Skeletal muscle satellite cell (primary cell): ENCODE data around the gene VAV3.

Experiments
- H3K27me3 ChIP-seq: 2 replicates; pipeline ENCODE4 v1.7.0; 2013; ENCODE audit warnings: low read length; ENCODE audit not compliant: control insufficient read depth, insufficient read depth
- H3K36me3 ChIP-seq: 2 replicates; pipeline ENCODE4 v1.7.0; 2013; ENCODE audit warnings: mild to moderate bottlenecking, control low read depth, low read length; ENCODE audit not compliant: insufficient read depth
- H3K4me1 ChIP-seq: 2 replicates; pipeline ENCODE4 v1.7.0; 2013; ENCODE audit warnings: low read length; ENCODE audit not compliant: control insufficient read depth, insufficient read depth
- H3K4me2 ChIP-seq: 2 replicates; pipeline ENCODE4 v1.7.0; 2013; ENCODE audit warnings: mild to moderate bottlenecking, low read length
- H3K4me3 ChIP-seq: 2 replicates; pipeline ENCODE4 v1.7.0; 2013; ENCODE audit warnings: low read length
- H3K9ac ChIP-seq: 2 replicates; pipeline ENCODE4 v1.7.0; 2013; ENCODE audit warnings: mild to moderate bottlenecking, low read depth, low read length, moderate library complexity
- H3K9me3 ChIP-seq: replicated peaks from 2 replicates; pipeline ENCODE4 v1.7.0; 2013; ENCODE audit warnings: mild to moderate bottlenecking, control low read depth, low read length

Gene VAV3

DNA sequence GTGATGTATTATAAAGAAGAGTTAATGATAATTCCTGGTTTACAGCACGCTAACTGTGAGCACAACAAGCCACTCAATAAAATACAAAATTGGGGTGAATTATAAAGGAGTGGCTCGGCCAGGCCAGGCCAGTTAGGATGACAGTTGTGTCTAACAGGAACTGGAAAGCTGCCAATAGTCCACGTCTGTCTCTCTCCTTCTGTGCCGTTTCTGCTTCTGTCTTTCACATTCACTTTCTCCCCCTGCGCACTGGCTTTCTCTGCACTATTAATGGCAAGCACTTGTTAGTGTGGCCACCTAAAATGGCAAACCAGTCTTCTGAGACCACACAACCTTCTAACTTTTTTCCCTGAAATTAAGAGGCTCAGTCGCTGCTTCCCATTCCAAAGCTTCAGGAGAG, 429.9 kb downstream of the VAV3 start:
- Histone ChIP-seq H3K9me3 (no peaks in the 10 kb centered on the region), H3K4me2 (no peak overlapping the region), H3K27me3 (no peaks in the 10 kb centered on the region), H3K36me3 (no peaks in the 10 kb centered on the region), H3K9ac (no peak overlapping the region), H3K4me3 (no peak overlapping the region), H3K4me1 (peaks cover 32% of the 10 kb centered on the region)

DNA sequence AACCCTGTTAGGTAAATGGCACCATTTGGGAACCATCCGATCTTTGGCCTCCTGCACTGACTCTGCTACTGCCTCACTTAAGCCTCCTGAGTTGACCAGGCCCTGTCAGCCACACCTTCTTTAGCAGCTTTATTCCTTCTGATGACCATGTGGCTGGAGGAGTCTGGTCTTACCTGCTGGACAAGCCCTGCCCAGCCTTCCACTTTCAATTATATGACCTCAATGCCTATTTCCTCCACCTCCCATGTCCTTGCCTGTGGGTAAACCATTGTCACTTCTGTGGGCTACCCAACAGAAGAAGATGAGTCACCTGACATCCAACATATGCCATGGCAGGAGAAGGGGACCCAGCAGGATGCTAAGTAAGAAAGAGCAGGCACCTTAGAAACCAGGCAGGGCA, 430.3 kb downstream of the VAV3 start:
- no peak overlapping the region for H3K4me2 ChIP-seq
- H3K4me3 ChIP-seq, result no peak overlapping the region
- no peaks in the 10 kb centered on the region for H3K9me3 ChIP-seq
- H3K36me3 ChIP-seq, result no peaks in the 10 kb centered on the region
- peaks cover 32% of the 10 kb centered on the region for H3K4me1 ChIP-seq
- no peak overlapping the region for H3K9ac ChIP-seq
- no peaks in the 10 kb centered on the region for H3K27me3 ChIP-seq

DNA sequence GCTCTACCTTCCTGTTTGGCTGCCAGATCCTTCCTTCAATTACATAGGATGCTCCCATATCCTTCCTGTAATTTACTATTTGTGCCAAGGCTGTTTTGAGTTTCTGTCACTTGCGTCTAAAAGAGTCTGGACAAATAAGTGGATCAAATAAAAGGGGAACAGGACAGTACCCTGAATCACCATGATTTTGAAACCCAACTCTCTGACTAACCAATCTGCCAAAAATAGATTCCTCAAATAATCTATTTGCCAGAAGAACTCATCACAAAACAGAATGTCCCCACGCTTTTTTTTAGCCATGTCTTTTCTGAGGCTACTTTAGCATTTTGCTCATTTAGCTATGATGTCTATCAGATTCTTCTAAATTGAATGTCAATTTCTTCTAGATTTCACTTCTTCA, 431.5 kb downstream of the VAV3 start:
- Histone ChIP-seq H3K9me3 (no peaks in the 10 kb centered on the region), H3K4me3 (no peak overlapping the region), H3K36me3 (no peaks in the 10 kb centered on the region), H3K4me1 (peaks cover 21% of the 10 kb centered on the region), H3K4me2 (no peak overlapping the region), H3K9ac (no peak overlapping the region), H3K27me3 (no peaks in the 10 kb centered on the region)

DNA sequence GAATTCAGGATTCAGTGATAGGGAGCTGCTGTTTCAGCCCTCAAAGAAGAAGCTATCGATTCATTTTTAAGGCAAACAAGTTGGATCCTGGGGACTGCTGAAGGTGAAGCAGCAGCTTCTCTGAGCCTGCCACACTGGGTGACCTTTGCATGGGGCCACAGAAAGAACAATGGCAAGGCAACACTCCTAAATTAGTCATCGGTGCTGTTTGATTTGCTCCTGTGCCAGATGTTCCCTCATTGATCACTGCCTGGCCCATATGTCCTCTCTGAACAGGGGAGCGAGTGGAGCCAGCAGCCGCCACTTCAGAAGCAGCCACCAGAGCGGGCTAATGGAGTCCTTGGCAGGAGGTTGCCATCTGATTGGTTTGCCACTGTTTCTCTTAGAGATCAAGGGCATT, 432.7 kb downstream of the VAV3 start:
- Histone ChIP-seq H3K4me2 (no peak overlapping the region), H3K4me3 (no peak overlapping the region), H3K9ac (no peak overlapping the region), H3K9me3 (no peaks in the 10 kb centered on the region), H3K4me1 (peaks cover 17% of the 10 kb centered on the region), H3K36me3 (no peaks in the 10 kb centered on the region), H3K27me3 (no peaks in the 10 kb centered on the region)

DNA sequence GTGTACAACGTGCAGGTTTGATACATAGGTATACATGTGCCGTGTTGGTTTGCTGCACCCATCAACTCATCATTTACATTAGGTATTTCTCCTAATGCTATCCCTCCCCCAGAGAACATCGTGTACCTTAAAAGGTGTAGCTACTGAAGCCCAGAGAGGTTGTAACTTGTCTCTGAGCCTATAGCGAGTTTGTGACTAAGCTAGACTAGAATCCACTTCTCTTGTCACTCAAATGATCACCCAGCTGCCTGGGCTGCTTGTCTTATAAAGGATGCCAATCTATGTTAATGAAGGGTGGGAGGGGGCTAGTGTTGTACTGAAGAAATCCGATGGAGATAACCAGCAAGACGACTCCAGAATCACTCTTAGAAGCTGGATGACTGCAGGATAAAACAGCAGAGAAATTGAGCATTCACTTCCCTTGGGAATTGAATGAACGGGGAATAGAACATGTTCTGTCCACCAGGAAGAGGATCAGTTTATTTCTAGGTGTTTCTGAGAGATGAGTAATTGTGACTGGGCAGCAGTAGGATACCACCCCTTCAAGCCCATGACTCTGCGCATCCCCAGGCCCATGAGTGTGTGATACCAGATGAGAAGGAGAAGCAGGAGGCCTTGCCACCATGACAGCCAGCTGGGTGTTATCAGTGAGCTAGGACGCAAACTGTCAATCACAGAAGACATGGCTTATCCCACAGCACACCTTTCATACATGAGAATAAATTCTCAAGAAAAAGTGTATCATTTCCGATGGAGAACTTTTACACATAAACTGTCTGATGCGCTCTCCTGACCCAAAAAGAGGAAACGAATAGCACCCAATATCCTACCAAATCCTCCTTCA, 433.7 kb downstream of the VAV3 start:
- no peak overlapping the region for H3K9ac ChIP-seq
- H3K4me1 ChIP-seq, result peaks cover 12% of the 10 kb centered on the region
- no peak overlapping the region for H3K4me3 ChIP-seq
- no peaks in the 10 kb centered on the region for H3K27me3 ChIP-seq
- no peaks in the 10 kb centered on the region for H3K9me3 ChIP-seq
- no peak overlapping the region for H3K4me2 ChIP-seq
- no peaks in the 10 kb centered on the region for H3K36me3 ChIP-seq

DNA sequence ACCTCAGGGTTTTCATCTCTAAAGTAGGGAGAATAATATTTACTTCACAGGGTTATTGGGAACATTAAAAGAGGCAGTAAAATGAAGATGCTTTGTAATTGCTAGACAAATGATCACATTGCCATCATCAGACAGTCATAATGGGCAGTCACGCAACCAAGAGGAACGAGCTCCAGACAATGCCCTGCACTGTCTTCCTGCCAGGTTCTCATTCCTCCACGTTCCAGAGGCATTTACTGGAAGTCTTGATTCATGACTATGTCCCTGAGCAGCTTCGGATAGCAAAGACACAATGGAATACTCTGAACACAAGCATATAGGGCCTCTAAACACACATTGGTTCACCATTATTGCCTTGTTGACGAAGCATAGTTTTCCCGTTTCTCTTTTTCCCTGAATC, 434.4 kb downstream of the VAV3 start:
- no peaks in the 10 kb centered on the region for H3K27me3 ChIP-seq
- no peaks in the 10 kb centered on the region for H3K36me3 ChIP-seq
- no peak overlapping the region for H3K9ac ChIP-seq
- no peaks in the 10 kb centered on the region for H3K9me3 ChIP-seq
- no peak overlapping the region for H3K4me3 ChIP-seq
- peaks cover 8% of the 10 kb centered on the region for H3K4me1 ChIP-seq
- H3K4me2 ChIP-seq, result no peak overlapping the region

DNA sequence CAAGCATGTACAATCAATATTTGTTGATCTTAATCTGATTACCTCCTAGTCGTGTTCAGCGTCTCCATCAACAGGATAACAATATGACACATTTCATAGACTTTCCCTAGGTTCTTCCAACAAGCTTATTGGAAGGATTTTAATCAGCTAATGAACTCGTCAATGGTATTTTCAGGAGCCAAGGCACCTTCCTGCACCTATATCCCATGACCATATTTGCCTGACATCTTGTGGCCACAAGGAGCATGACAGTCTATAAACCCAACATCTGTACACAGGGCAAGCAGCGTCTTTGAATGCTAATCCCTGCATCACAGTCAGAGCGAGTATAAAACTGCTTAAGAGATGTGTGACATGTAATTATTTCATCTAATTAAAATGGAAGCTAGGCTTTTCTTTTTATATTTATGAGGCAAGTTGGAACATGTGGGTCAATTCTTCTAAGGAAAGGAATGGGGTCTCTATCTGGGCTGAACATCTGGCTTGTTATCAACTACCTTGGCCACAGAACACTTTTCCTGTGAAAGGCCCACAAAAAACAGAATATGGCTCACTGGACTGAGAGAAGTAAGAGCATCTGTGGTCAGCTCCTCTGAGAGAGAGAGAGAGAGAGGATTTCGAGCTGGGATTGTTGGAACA, 435.4 kb downstream of the VAV3 start:
- H3K9ac ChIP-seq, result no peak overlapping the region
- no peaks in the 10 kb centered on the region for H3K36me3 ChIP-seq
- H3K27me3 ChIP-seq, result no peaks in the 10 kb centered on the region
- no peak overlapping the region for H3K4me3 ChIP-seq
- H3K4me2 ChIP-seq, result no peak overlapping the region
- H3K4me1 ChIP-seq, result peaks cover 11% of the 10 kb centered on the region
- no peaks in the 10 kb centered on the region for H3K9me3 ChIP-seq

DNA sequence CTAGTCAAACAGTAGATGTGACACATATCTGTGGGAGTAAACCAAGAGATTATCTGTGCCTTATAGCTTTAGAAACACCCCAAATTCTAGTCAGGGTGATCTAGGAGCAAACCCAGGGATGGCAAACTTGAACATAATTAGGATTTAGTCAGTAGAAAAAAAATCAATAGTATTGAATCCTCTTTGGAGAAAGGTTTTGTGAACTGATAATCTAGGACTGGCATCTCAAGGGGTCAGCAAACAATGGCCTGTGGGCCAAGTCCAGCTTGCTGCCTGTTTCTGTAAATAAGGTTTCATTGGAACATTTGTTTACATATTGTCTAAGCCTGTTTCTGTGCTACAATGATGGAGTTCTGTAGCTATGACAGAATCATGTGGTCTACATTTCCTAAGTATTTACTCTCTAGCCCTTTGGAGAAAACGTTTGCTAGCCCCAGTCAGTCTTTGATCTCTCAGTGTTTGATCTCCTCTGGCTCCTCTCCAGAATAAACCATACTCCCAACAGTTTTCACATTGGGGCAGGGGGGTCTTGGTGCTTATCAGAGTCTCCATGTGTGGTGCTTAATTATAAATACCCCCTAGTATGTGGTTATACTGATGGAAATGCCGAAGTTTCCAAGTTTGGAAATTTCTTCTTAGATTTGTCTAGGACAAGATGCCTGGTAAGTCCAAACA, 438.3 kb downstream of the VAV3 start:
- Histone ChIP-seq H3K4me3 (no peak overlapping the region), H3K36me3 (no peaks in the 10 kb centered on the region), H3K4me2 (no peak overlapping the region), H3K9me3 (no peaks in the 10 kb centered on the region), H3K27me3 (no peaks in the 10 kb centered on the region), H3K4me1 (peaks cover 6% of the 10 kb centered on the region), H3K9ac (no peak overlapping the region)

DNA sequence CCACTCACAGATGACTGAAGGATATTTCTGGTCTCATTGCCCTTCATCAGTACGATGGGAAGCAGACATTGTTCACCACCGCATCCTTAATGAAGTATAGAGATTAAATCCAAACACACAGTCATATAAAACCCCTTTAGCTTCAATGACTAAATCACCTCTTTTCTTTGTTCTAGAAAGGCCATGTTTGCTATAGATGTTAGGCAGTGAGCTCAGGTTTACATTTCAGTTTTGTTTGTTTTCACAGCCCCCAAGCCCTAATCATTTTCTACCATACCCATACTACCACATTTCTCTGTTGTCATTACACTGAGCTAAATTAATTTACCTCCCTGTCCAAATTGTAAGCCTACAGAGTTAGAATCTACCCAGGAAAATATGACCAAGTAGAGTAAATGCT, 439.0 kb downstream of the VAV3 start:
- H3K4me2 ChIP-seq, result no peak overlapping the region
- H3K4me1 ChIP-seq, result peaks cover 6% of the 10 kb centered on the region
- H3K27me3 ChIP-seq, result no peaks in the 10 kb centered on the region
- H3K9ac ChIP-seq, result no peak overlapping the region
- no peaks in the 10 kb centered on the region for H3K9me3 ChIP-seq
- no peaks in the 10 kb centered on the region for H3K36me3 ChIP-seq
- H3K4me3 ChIP-seq, result no peak overlapping the region

DNA sequence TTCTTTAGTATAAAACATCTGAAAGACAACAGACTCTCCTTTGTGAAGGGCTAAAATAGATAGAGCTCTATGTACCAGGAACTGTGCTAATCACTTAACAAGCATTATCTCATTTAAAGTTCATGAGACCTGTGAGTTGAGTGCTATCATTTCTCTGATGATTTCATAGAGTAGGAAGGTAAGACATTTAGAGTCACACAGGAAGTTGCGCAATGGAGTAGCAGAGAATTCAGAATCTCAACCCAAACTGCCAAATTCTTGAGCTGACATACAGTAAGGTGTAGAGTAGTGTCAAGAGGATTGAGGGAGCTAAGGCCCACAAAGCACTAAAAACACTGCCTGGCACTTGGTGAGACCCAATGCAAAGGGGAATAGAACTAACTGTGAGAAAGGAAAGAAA, 439.8 kb downstream of the VAV3 start:
- peaks cover 3% of the 10 kb centered on the region for H3K4me1 ChIP-seq
- no peak overlapping the region for H3K4me3 ChIP-seq
- no peaks in the 10 kb centered on the region for H3K9me3 ChIP-seq
- H3K4me2 ChIP-seq, result no peak overlapping the region
- H3K36me3 ChIP-seq, result no peaks in the 10 kb centered on the region
- H3K27me3 ChIP-seq, result no peaks in the 10 kb centered on the region
- no peak overlapping the region for H3K9ac ChIP-seq

DNA sequence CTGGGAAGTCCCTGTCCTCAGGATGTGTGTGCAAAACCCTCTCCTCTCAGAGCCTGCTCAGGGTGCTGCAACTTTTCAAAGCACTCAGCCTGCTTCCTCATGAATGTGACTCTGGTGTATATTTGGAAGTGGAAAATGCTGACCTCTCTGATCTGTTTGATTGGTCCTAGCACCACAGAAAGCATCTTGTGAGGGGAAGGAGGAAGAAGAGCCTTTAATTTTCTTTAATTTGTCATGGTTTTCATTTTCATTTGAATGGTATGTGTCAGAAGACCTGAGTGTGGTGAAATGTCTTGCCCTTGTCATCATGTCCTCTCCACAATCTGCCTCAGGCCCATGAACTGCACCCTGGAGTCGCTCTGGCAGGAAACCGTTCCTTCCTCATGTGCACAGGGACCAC, 440.7 kb downstream of the VAV3 start:
- Histone ChIP-seq H3K36me3 (no peaks in the 10 kb centered on the region), H3K9me3 (no peaks in the 10 kb centered on the region), H3K4me1 (peaks cover 3% of the 10 kb centered on the region), H3K4me3 (no peak overlapping the region), H3K4me2 (no peak overlapping the region), H3K9ac (no peak overlapping the region), H3K27me3 (no peaks in the 10 kb centered on the region)
